CD14-positive monocyte (primary cell): ENCODE results near the gene PKP4. TPM values are rescaled to one million over a fixed set of nuclear protein-coding genes. Genes with fewer than 3 reads are reported as not detected.

ENCODE experiments used
- DNase-seq, 3 donors: peaks; one replicate each; pipeline ENCODE4 v3.0.0-alpha.2; 2011 to 2022
- H2AFZ ChIP-seq: 2 replicates; pipeline ENCODE4 v1.6.0; 2012; ENCODE audit warnings: mild to moderate bottlenecking, low read depth, low read length, inconsistent platforms; ENCODE audit not compliant: insufficient read depth, poor library complexity, severe bottlenecking
- H3K27ac ChIP-seq, 2 donors: 1 replicate in 1 of 2; 2 replicates in 1 of 2; pipeline ENCODE4 v1.5.1; 2012 to 2013; ENCODE audit warnings: low read length in 2 of 2, control low read depth in 1 of 2, inconsistent platforms in 1 of 2, low read depth in 1 of 2, mild to moderate bottlenecking in 1 of 2
- H3K27me3 ChIP-seq, 2 donors: one replicate each; pipeline versions ENCODE4 v1.6.0 to v1.6.1; 2011 to 2013; ENCODE audit warnings: low read length in 2 of 2; ENCODE audit not compliant: control insufficient read depth in 2 of 2, insufficient read depth in 2 of 2
- H3K36me3 ChIP-seq, 2 donors: replicated peaks in 1 of 2; 1 replicate in 1 of 2; 2 replicates in 1 of 2; pipeline versions ENCODE4 v1.5.1 to v1.6.1; 2012 to 2013; ENCODE audit warnings: low read length in 2 of 2, control low read depth in 1 of 2, inconsistent platforms in 1 of 2, mild to moderate bottlenecking in 1 of 2; ENCODE audit not compliant: insufficient read depth in 2 of 2, control insufficient read depth in 1 of 2
- H3K4me1 ChIP-seq, 2 donors: 1 replicate in 1 of 2; 2 replicates in 1 of 2; pipeline versions ENCODE4 v1.5.1 to v1.6.1; 2012 to 2013; ENCODE audit warnings: low read length in 2 of 2, control low read depth in 1 of 2, inconsistent platforms in 1 of 2, mild to moderate bottlenecking in 1 of 2, moderate library complexity in 1 of 2; ENCODE audit not compliant: insufficient read depth in 2 of 2, control insufficient read depth in 1 of 2
- H3K4me2 ChIP-seq: replicated peaks from 2 replicates; pipeline ENCODE3; 2012; ENCODE audit warnings: low read length, moderate library complexity, mild to moderate bottlenecking; ENCODE audit not compliant: poor library complexity, severe bottlenecking; ENCODE audit errors: extremely low read depth
- H3K4me3 ChIP-seq, 3 experiments: fragments of 200-600 bp in 1 of 3; sonication (generic) in 1 of 3; replicated peaks in 1 of 3; 1 replicate in 2 of 3; 2 replicates in 1 of 3; pipeline ENCODE4 v1.5.1; 2011 to 2013; ENCODE audit warnings: low read length in 3 of 3, mild to moderate bottlenecking in 3 of 3, control low read depth in 2 of 3, low read depth in 2 of 3, inconsistent platforms in 1 of 3, moderate library complexity in 1 of 3
- H3K79me2 ChIP-seq: 2 replicates; pipeline ENCODE4 v1.6.0; 2012; ENCODE audit warnings: mild to moderate bottlenecking, control low read depth, inconsistent platforms, low read length, moderate library complexity; ENCODE audit not compliant: insufficient read depth
- H3K9ac ChIP-seq: 2 replicates; pipeline ENCODE4 v1.6.0; 2017; ENCODE audit warnings: low read length, mild to moderate bottlenecking; ENCODE audit not compliant: insufficient read depth, poor library complexity, severe bottlenecking
- H3K9me3 ChIP-seq, 2 donors: replicated peaks in 1 of 2; 1 replicate in 1 of 2; 2 replicates in 1 of 2; pipeline versions ENCODE4 v1.5.1 to v1.6.1; 2012 to 2013; ENCODE audit warnings: low read length in 2 of 2, control low read depth in 1 of 2; ENCODE audit not compliant: control insufficient read depth in 1 of 2, insufficient read depth in 1 of 2
- H4K20me1 ChIP-seq: 2 replicates; pipeline ENCODE4 v1.6.0; 2012; ENCODE audit warnings: mild to moderate bottlenecking, low read length, control low read depth, moderate library complexity; ENCODE audit not compliant: insufficient read depth
- H3K27ac Mint-ChIP-seq, 7 donors: one replicate each; pipeline ENCODE4 v1.8.0; 2020; ENCODE audit warnings: mild to moderate bottlenecking in 7 of 7, mixed read lengths in 7 of 7, moderate library complexity in 6 of 7, inconsistent platforms in 2 of 7
- H3K27me3 Mint-ChIP-seq, 3 donors: one replicate each; pipeline ENCODE4 v1.8.0; 2021 to 2022; ENCODE audit warnings: low read depth in 3 of 3, mild to moderate bottlenecking in 3 of 3, mixed read lengths in 3 of 3, moderate library complexity in 3 of 3, inconsistent platforms in 1 of 3
- H3K36me3 Mint-ChIP-seq, 2 donors: one replicate each; pipeline ENCODE4 v1.8.0; 2020; ENCODE audit warnings: mixed read lengths in 2 of 2, inconsistent platforms in 1 of 2, mild to moderate bottlenecking in 1 of 2
- H3K4me1 Mint-ChIP-seq: one replicate; pipeline ENCODE4 v1.8.0; 2020; ENCODE audit warnings: mild to moderate bottlenecking, mixed read lengths
- H3K4me3 Mint-ChIP-seq, 2 donors: one replicate each; pipeline ENCODE4 v1.8.0; 2020; ENCODE audit warnings: mild to moderate bottlenecking in 2 of 2, mixed read lengths in 2 of 2, moderate library complexity in 1 of 2
- H3K9me3 Mint-ChIP-seq, 7 donors: one replicate each; pipeline ENCODE4 v1.8.0; 2020 to 2022; ENCODE audit warnings: mixed read lengths in 7 of 7, mild to moderate bottlenecking in 6 of 7, moderate library complexity in 6 of 7, inconsistent platforms in 2 of 7
- WGBS: methylation state at CpG from one replicate; pipeline ENCODE4 v1.1.5; 2013; ENCODE audit warnings: missing lambda C conversion rate; ENCODE audit not compliant: insufficient coverage; 5-methylcytosine and 5-hydroxymethylcytosine counted together
- intact Hi-C, 2 donors: fragments of 100-400 bp; cut with micrococcal nuclease; formaldehyde crosslinking; loops; one replicate each; pipeline versions ENCODE4 v1.15.0 to v1.15.1; 2023
- polyA plus RNA-seq, 3 donors: library from polyadenylated mRNA; depleted of rRNA in 1 of 3; unstranded in 2 of 3; stranded (reverse) in 1 of 3; fragments of 300-500 nt in 2 of 3; fragments of >200 nt in 1 of 3; fragmentation: Illumina TruSeq in 2 of 3; gene quantifications; 1 replicate in 2 of 3; 2 replicates in 1 of 3; pipeline ENCODE4 v1.2.3, GENCODE V29; 2012 to 2021
- TF ChIP-seq, protein P1 (sequence below): fragments of 200-600 bp; IDR thresholded peaks from one replicate; pipeline ENCODE4 v1.8.0; 2022; ENCODE audit warnings: antibody characterized with exemption, mild to moderate bottlenecking

PKP4 gene
- polyA plus RNA-seq, 3 donors, result 0.33 to 9.4 (median 0.73) TPM

DNA sequence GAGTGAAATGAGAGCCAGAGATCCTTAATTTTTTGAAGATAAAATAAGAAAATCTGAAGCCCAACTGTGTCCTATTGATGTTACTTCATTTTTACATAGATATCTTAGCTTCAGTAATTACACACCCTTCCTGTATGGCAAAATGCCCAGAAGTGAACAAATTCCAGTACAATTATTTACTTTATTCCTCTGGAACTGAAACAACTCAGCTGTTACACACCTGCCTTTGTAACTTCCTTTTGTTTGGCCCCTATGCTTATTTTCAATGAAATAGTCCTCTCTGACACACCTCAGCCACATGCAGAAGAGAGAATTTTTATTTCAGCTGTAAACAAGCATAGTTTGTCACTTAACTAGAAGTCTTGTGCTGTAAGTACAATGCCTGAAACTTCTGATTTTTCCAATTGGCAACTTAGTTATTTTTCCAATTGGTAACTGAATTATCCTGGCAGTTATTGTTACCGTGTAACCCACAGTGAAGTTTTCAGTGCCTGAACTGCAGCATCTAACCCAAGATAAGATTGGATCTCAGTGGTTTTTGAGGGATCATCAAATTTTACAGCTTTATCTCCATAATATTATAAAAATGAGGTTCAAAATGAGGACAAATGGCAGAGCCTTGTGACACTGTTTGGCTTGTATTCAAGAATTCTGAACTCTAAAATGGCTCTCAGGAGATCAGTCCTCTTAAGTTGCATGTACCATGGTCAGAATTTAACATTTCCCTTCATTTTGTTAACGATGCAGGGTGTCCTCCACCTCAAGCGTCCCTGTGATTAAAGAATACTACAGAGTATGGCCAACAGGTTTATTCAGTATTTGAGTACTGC, 82.6 kb downstream of the PKP4 start:
- Histone ChIP-seq H3K4me3 (no peak overlapping the region), H2AFZ (no peak overlapping the region), H3K27ac (no peak overlapping the region), H3K4me2 (no peak overlapping the region), H4K20me1 (no peaks in the 10 kb centered on the region), H3K36me3 (peaks cover 0 to 10% of the 10 kb centered on the region in 2 donors), H3K9me3 (no peaks in the 10 kb centered on the region), H3K79me2 (no peaks in the 10 kb centered on the region), H3K9ac (no peak overlapping the region), H3K4me1 (no peaks in the 10 kb centered on the region), H3K27me3 (no peaks in the 10 kb centered on the region)
- intact Hi-C loops, result no loop called here
- Mint-ChIP-seq H3K9me3 (no peaks in the 10 kb centered on the region), H3K27ac (no peak overlapping the region), H3K4me3 (no peak overlapping the region), H3K36me3 (peaks cover 12 to 13% of the 10 kb centered on the region in 2 donors), H3K4me1 (peaks cover 14% of the 10 kb centered on the region), H3K27me3 (no peaks in the 10 kb centered on the region)
- WGBS, result 100% methylated on average over 1 of the region's 3 CpGs
- TF ChIP-seq, protein P1, sequence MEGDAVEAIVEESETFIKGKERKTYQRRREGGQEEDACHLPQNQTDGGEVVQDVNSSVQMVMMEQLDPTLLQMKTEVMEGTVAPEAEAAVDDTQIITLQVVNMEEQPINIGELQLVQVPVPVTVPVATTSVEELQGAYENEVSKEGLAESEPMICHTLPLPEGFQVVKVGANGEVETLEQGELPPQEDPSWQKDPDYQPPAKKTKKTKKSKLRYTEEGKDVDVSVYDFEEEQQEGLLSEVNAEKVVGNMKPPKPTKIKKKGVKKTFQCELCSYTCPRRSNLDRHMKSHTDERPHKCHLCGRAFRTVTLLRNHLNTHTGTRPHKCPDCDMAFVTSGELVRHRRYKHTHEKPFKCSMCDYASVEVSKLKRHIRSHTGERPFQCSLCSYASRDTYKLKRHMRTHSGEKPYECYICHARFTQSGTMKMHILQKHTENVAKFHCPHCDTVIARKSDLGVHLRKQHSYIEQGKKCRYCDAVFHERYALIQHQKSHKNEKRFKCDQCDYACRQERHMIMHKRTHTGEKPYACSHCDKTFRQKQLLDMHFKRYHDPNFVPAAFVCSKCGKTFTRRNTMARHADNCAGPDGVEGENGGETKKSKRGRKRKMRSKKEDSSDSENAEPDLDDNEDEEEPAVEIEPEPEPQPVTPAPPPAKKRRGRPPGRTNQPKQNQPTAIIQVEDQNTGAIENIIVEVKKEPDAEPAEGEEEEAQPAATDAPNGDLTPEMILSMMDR, result no peak
- no peak for DNase-seq

GRCh38 chr2:158542577-158542976, 85.8 kb downstream of the PKP4 start:
- peaks cover 0 to 10% of the 10 kb centered on the region in 2 donors for H3K36me3 ChIP-seq
- intact Hi-C loops, result no loop called here
- H3K9me3 ChIP-seq, result no peaks in the 10 kb centered on the region
- TF ChIP-seq, protein P1, result no peak
- peaks cover 18 to 21% of the 10 kb centered on the region in 2 donors for H3K36me3 Mint-ChIP-seq
- H3K27ac Mint-ChIP-seq, result peak overlapping the region in 1 of 7 donors; percentile 55
- WGBS, result no CpG with 5 or more reads among the region's 1 CpG
- no peaks in the 10 kb centered on the region for H3K4me1 ChIP-seq
- no peak overlapping the region for H3K4me3 Mint-ChIP-seq
- H3K4me1 Mint-ChIP-seq, result peaks cover 25% of the 10 kb centered on the region
- no peak overlapping the region for H3K4me2 ChIP-seq
- no peaks in the 10 kb centered on the region for H3K9me3 Mint-ChIP-seq
- no peak for DNase-seq
- H4K20me1 ChIP-seq, result no peaks in the 10 kb centered on the region
- H3K27ac ChIP-seq, result no peak overlapping the region
- no peaks in the 10 kb centered on the region for H3K27me3 Mint-ChIP-seq
- H3K27me3 ChIP-seq, result no peaks in the 10 kb centered on the region
- H3K4me3 ChIP-seq, result no peak overlapping the region
- H3K79me2 ChIP-seq, result no peaks in the 10 kb centered on the region
- no peak overlapping the region for H3K9ac ChIP-seq
- no peak overlapping the region for H2AFZ ChIP-seq
